ENCODE data around the gene MAPK8.

MAPK8 gene

DNA sequence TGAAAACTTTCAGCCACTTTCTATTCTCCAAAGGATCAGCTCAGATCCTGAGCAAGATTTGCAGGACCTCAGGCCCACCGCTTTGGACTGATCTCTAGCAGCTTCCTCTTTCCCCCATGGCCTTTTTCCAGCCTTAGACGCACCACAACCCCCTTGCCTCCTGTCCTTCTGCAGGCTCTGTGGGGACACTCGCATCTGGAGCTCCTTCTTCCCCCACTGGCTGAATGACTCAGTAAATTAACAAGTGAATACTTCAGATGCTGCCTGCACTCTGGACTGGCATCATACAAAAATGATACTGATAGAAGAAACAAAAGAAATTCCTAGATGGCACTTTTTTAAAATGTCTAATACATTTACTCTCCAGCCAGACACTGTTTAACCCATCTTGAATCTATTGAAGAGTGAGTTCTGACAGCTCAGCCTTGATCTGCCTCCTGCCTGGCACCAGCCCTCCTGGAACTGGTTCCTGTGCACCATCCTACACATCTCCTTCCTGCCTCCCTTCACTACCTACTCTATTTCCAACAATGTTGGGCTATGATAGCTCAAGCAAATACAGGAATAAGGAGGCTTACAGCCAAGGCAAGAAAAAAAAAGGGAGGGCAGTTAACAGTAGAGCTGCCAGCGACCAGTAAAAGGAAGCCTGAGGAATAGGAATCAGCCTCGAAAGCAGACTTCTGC is 35.3 kb upstream of the MAPK8 start:
- Histone ChIP-seq H3K9ac (ENCODE audit: low read length) (no peak overlapping the region), H3K4me3 (ENCODE audit: low read depth, low read length) (no peak overlapping the region), H4K12ac (ENCODE audit: low read depth, low read length) (no peak overlapping the region), H3K9me3 (ENCODE audit: insufficient read depth, low read depth, low read length) (no peaks in the 10 kb centered on the region), H2BK12ac (ENCODE audit: low read length) (no peak overlapping the region), H3K14ac (ENCODE audit: low read length) (no peak overlapping the region), H3K23ac (ENCODE audit: low read length) (no peak overlapping the region), H4K8ac (ENCODE audit: low read depth, low read length) (no peak overlapping the region), H3K4me1 (ENCODE audit: control insufficient read depth in 1 of 2, insufficient read depth in 2 of 2, low read length in 2 of 2) (no peaks in the 10 kb centered on the region), H3K27ac (ENCODE audit: low read depth, low read length) (no peak overlapping the region), H2AK5ac (ENCODE audit: low read length) (no peak overlapping the region), H2AFZ (ENCODE audit: insufficient read depth, low read length, poor library complexity) (no peak overlapping the region), H3K18ac (ENCODE audit: low read length) (no peak overlapping the region), H4K91ac (ENCODE audit: low read depth, low read length) (no peak overlapping the region), H3K4ac (ENCODE audit: low read depth, low read length) (no peak overlapping the region), H2BK5ac (ENCODE audit: low read depth, low read length, poor library complexity) (no peak overlapping the region), H3K36me3 (ENCODE audit: control insufficient read depth in 1 of 2, insufficient read depth in 2 of 2, low read length in 2 of 2) (no peaks in the 10 kb centered on the region), H3K4me2 (ENCODE audit: low read length) (no peak overlapping the region), H2BK120ac (ENCODE audit: insufficient read depth, low read length, poor library complexity) (no peak overlapping the region), H3K79me1 (ENCODE audit: low read length) (no peaks in the 10 kb centered on the region), H3K27me3 (ENCODE audit: insufficient read depth, low read length) (no peaks in the 10 kb centered on the region), H3K79me2 (ENCODE audit: control insufficient read depth, insufficient read depth, low read length, poor library complexity) (no peaks in the 10 kb centered on the region)
- DNase-seq: no peak
- no CpG with 5 or more reads among the region's 5 CpGs for WGBS (ENCODE audit: extremely low coverage, insufficient coverage, insufficient read length)

- DNase-seq: no peak
- Histone ChIP-seq H3K79me2 (ENCODE audit: control insufficient read depth, insufficient read depth, low read length, poor library complexity) (no peaks in the 10 kb centered on the region), H3K27me3 (ENCODE audit: insufficient read depth, low read length) (no peaks in the 10 kb centered on the region), H2AK5ac (ENCODE audit: low read length) (no peak overlapping the region), H3K4me2 (ENCODE audit: low read length) (no peak overlapping the region), H4K12ac (ENCODE audit: low read depth, low read length) (no peak overlapping the region), H3K18ac (ENCODE audit: low read length) (no peak overlapping the region), H2AFZ (ENCODE audit: insufficient read depth, low read length, poor library complexity) (no peak overlapping the region), H3K4me3 (ENCODE audit: low read depth, low read length) (no peak overlapping the region), H3K14ac (ENCODE audit: low read length) (no peak overlapping the region), H4K8ac (ENCODE audit: low read depth, low read length) (no peak overlapping the region), H3K23ac (ENCODE audit: low read length) (no peak overlapping the region), H3K4me1 (ENCODE audit: control insufficient read depth in 1 of 2, insufficient read depth in 2 of 2, low read length in 2 of 2) (no peaks in the 10 kb centered on the region), H2BK5ac (ENCODE audit: low read depth, low read length, poor library complexity) (no peak overlapping the region), H3K9ac (ENCODE audit: low read length) (no peak overlapping the region), H3K79me1 (ENCODE audit: low read length) (no peaks in the 10 kb centered on the region), H2BK120ac (ENCODE audit: insufficient read depth, low read length, poor library complexity) (no peak overlapping the region), H3K9me3 (ENCODE audit: insufficient read depth, low read depth, low read length) (no peaks in the 10 kb centered on the region), H3K27ac (ENCODE audit: low read depth, low read length) (no peak overlapping the region), H3K4ac (ENCODE audit: low read depth, low read length) (no peak overlapping the region), H2BK12ac (ENCODE audit: low read length) (no peak overlapping the region), H3K36me3 (ENCODE audit: control insufficient read depth in 1 of 2, insufficient read depth in 2 of 2, low read length in 2 of 2) (no peaks in the 10 kb centered on the region), H4K91ac (ENCODE audit: low read depth, low read length) (no peak overlapping the region)
- WGBS (ENCODE audit: extremely low coverage, insufficient coverage, insufficient read length): no CpG with 5 or more reads among the region's 2 CpGs
Observed at GRCh38 chr10:48272682-48273081, 33.8 kb upstream of the MAPK8 start.

DNA sequence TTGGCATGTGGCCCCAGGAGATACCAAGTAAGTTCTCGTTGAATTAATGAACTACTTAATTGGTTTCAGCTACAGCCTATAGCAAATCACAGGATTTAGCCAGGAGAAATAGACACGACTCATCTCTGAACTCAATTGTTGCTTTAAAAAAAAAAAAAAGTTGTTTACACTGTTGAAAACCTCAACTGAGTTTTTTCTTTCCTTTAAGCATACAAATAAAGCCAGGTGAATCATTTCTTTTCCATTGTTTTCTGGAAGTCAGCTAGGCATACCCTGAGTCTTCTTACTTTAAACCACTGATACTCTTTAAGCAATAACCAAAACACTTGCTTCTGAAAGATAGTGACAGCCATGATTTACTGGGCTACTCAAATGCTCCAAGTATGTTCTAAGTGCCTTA is 32.7 kb upstream of the MAPK8 start:
- Histone ChIP-seq H2BK5ac (ENCODE audit: low read depth, low read length, poor library complexity) (no peak overlapping the region), H3K18ac (ENCODE audit: low read length) (no peak overlapping the region), H3K4me3 (ENCODE audit: low read depth, low read length) (no peak overlapping the region), H3K79me2 (ENCODE audit: control insufficient read depth, insufficient read depth, low read length, poor library complexity) (no peaks in the 10 kb centered on the region), H3K9ac (ENCODE audit: low read length) (no peak overlapping the region), H3K36me3 (ENCODE audit: control insufficient read depth in 1 of 2, insufficient read depth in 2 of 2, low read length in 2 of 2) (no peaks in the 10 kb centered on the region), H4K91ac (ENCODE audit: low read depth, low read length) (no peak overlapping the region), H2BK120ac (ENCODE audit: insufficient read depth, low read length, poor library complexity) (no peak overlapping the region), H3K14ac (ENCODE audit: low read length) (no peak overlapping the region), H2BK12ac (ENCODE audit: low read length) (no peak overlapping the region), H3K4me2 (ENCODE audit: low read length) (no peak overlapping the region), H2AK5ac (ENCODE audit: low read length) (no peak overlapping the region), H3K9me3 (ENCODE audit: insufficient read depth, low read depth, low read length) (no peaks in the 10 kb centered on the region), H2AFZ (ENCODE audit: insufficient read depth, low read length, poor library complexity) (no peak overlapping the region), H4K8ac (ENCODE audit: low read depth, low read length) (no peak overlapping the region), H3K23ac (ENCODE audit: low read length) (no peak overlapping the region), H3K27ac (ENCODE audit: low read depth, low read length) (no peak overlapping the region), H3K79me1 (ENCODE audit: low read length) (no peaks in the 10 kb centered on the region), H3K4ac (ENCODE audit: low read depth, low read length) (no peak overlapping the region), H4K12ac (ENCODE audit: low read depth, low read length) (no peak overlapping the region), H3K4me1 (ENCODE audit: control insufficient read depth in 1 of 2, insufficient read depth in 2 of 2, low read length in 2 of 2) (no peaks in the 10 kb centered on the region), H3K27me3 (ENCODE audit: insufficient read depth, low read length) (no peaks in the 10 kb centered on the region)
- no CpG with 5 or more reads among the region's 2 CpGs for WGBS (ENCODE audit: extremely low coverage, insufficient coverage, insufficient read length)
- DNase-seq: no peak

- Histone ChIP-seq H3K4me1 (ENCODE audit: control insufficient read depth in 1 of 2, insufficient read depth in 2 of 2, low read length in 2 of 2) (no peaks in the 10 kb centered on the region), H2BK12ac (ENCODE audit: low read length) (no peak within 1 kb of the TSS), H3K4me2 (ENCODE audit: low read length) (no peak within 1 kb of the TSS), H3K79me1 (ENCODE audit: low read length) (no peaks in the 10 kb centered on the region), H3K23ac (ENCODE audit: low read length) (no peak within 1 kb of the TSS), H3K18ac (ENCODE audit: low read length) (no peak within 1 kb of the TSS), H3K36me3 (ENCODE audit: control insufficient read depth in 1 of 2, insufficient read depth in 2 of 2, low read length in 2 of 2) (no peaks in the 10 kb centered on the region), H2BK120ac (ENCODE audit: insufficient read depth, low read length, poor library complexity) (no peak within 1 kb of the TSS), H4K91ac (ENCODE audit: low read depth, low read length) (no peak within 1 kb of the TSS), H4K8ac (ENCODE audit: low read depth, low read length) (no peak within 1 kb of the TSS), H3K9ac (ENCODE audit: low read length) (no peak within 1 kb of the TSS), H3K14ac (ENCODE audit: low read length) (no peak within 1 kb of the TSS), H3K27ac (ENCODE audit: low read depth, low read length) (no peak within 1 kb of the TSS), H3K79me2 (ENCODE audit: control insufficient read depth, insufficient read depth, low read length, poor library complexity) (no peaks in the 10 kb centered on the region), H2AK5ac (ENCODE audit: low read length) (no peak within 1 kb of the TSS), H3K4ac (ENCODE audit: low read depth, low read length) (no peak within 1 kb of the TSS), H3K9me3 (ENCODE audit: insufficient read depth, low read depth, low read length) (no peaks in the 10 kb centered on the region), H2AFZ (ENCODE audit: insufficient read depth, low read length, poor library complexity) (no peak within 1 kb of the TSS), H3K4me3 (ENCODE audit: low read depth, low read length) (no peak within 1 kb of the TSS), H2BK5ac (ENCODE audit: low read depth, low read length, poor library complexity) (no peak within 1 kb of the TSS), H3K27me3 (ENCODE audit: insufficient read depth, low read length) (no peaks in the 10 kb centered on the region), H4K12ac (ENCODE audit: low read depth, low read length) (no peak within 1 kb of the TSS)
- WGBS (ENCODE audit: extremely low coverage, insufficient coverage, insufficient read length): no CpG with 5 or more reads among the region's 8 CpGs
- DNase-seq: no peak
Observed at GRCh38 chr10:48274636-48275035, 31.8 kb upstream of the MAPK8 start, which contains the start of gene FRMPD2. Gene FRMPD2 (minus strand): TSS chr10:48274696. CDS start chr10:48274567, 129 bp downstream.
